HEK293 (cell line): Measurements from ENCODE around the gene RBPJL.
A peak's percentile ranks its signal among the peaks of the same experiment; 100 is the strongest.

Experiments
- CTCF ChIA-PET: fragments of 350-600 bp; formaldehyde crosslinking; extraction: SDS; loops from one replicate; lab custom pipeline; 2021; ENCODE audit warnings: antibody characterized with exemption; lab: Yijun Ruan, JAX
- POLR2A ChIA-PET: fragments of 300-600 bp; formaldehyde crosslinking; extraction: SDS; loops from one replicate; lab custom pipeline; 2020; ENCODE audit warnings: antibody characterized with exemption, inconsistent platforms; lab: Yijun Ruan, JAX
- H3K27ac ChIP-seq: fragments of 200-500 bp; sonication (Bioruptor generic); 2 replicates; pipeline ENCODE4 v1.5.1; 2014; ENCODE audit warnings: low read depth, low read length, control low read depth, inconsistent platforms; ENCODE audit errors: extremely low read depth
- H3K36me3 ChIP-seq, 2 experiments: fragments of 200-500 bp in 1 of 2; sonication (Bioruptor generic) in 1 of 2; 1 replicate in 1 of 2; 2 replicates in 1 of 2; pipeline ENCODE4 v1.5.1; 2014 to 2017; ENCODE audit warnings: inconsistent platforms in 2 of 2, low read length in 2 of 2; ENCODE audit not compliant: control insufficient read depth in 2 of 2, insufficient read depth in 1 of 2
- H3K4me1 ChIP-seq: fragments of 200-500 bp; sonication (Bioruptor generic); 2 replicates; pipeline ENCODE4 v1.5.1; 2014; ENCODE audit warnings: mild to moderate bottlenecking, low read length, inconsistent platforms; ENCODE audit not compliant: control insufficient read depth, insufficient read depth
- H3K4me3 ChIP-seq: 2 replicates; pipeline ENCODE4 v1.5.1; 2011; ENCODE audit warnings: low read depth, mild to moderate bottlenecking, control low read depth, low read length, moderate library complexity
- H3K9me3 ChIP-seq: fragments of 200-500 bp; sonication (Bioruptor generic); 2 replicates; pipeline ENCODE4 v1.5.1; 2014; ENCODE audit warnings: low read depth, low read length, inconsistent platforms; ENCODE audit not compliant: control insufficient read depth, insufficient read depth
- GLIS2 ChIP-seq: fragments of 450-650 bp; formaldehyde crosslinking; IDR thresholded peaks from 2 replicates; pipeline ENCODE4 v1.5.1; 2016; ENCODE audit warnings: missing biosample characterization, missing genetic modification characterization
- HOXC10 ChIP-seq: sonication (generic); formaldehyde crosslinking; IDR thresholded peaks from 2 replicates; pipeline ENCODE4 v1.8.1; 2023; ENCODE audit warnings: mild to moderate bottlenecking, missing genetic modification reagents
- INSM2 ChIP-seq: fragments of 450-650 bp; formaldehyde crosslinking; IDR thresholded peaks from 2 replicates; pipeline ENCODE4 v1.5.1; 2016; ENCODE audit warnings: missing biosample characterization, missing genetic modification characterization
- KLF1 ChIP-seq: fragments of 450-650 bp; formaldehyde crosslinking; IDR thresholded peaks from 2 replicates; pipeline ENCODE4 v1.5.1; 2016; ENCODE audit warnings: missing biosample characterization, missing genetic modification characterization
- PRDM1 ChIP-seq: fragments of 450-650 bp; formaldehyde crosslinking; IDR thresholded peaks from 2 replicates; pipeline ENCODE4; 2016; ENCODE audit warnings: missing biosample characterization, missing genetic modification characterization
- ZBTB1 ChIP-seq: fragments of 450-650 bp; formaldehyde crosslinking; IDR thresholded peaks from 2 replicates; pipeline ENCODE4 v1.5.1; 2016; ENCODE audit warnings: missing biosample characterization, missing genetic modification characterization
- ZBTB48 ChIP-seq: fragments of 450-650 bp; formaldehyde crosslinking; IDR thresholded peaks from 2 replicates; pipeline ENCODE4 v1.5.1; 2016; ENCODE audit warnings: missing biosample characterization, missing genetic modification characterization
- ZEB2 ChIP-seq: fragments of 450-650 bp; formaldehyde crosslinking; IDR thresholded peaks from 2 replicates; pipeline ENCODE4 v1.5.1; 2016; ENCODE audit warnings: missing biosample characterization, missing genetic modification characterization
- ZFP37 ChIP-seq: fragments of 450-650 bp; formaldehyde crosslinking; IDR thresholded peaks from 2 replicates; pipeline ENCODE4 v1.5.1; 2016; ENCODE audit warnings: missing biosample characterization, missing genetic modification characterization
- ZNF274 ChIP-seq, 2 experiments: fragments of 200-500 bp in 1 of 2; fragments of 450-650 bp in 1 of 2; sonication (Bioruptor generic) in 1 of 2; formaldehyde crosslinking in 1 of 2; IDR thresholded peaks; 2 replicates each; pipeline versions ENCODE4 v1.5.1 to v1.6.1; 2014 to 2016; ENCODE audit warnings: borderline replicate concordance in 1 of 2, inconsistent platforms in 1 of 2, low read length in 1 of 2, missing biosample characterization in 1 of 2, missing genetic modification characterization in 1 of 2
- ZNF394 ChIP-seq: fragments of 450-650 bp; formaldehyde crosslinking; IDR thresholded peaks from 2 replicates; pipeline ENCODE4 v1.5.1; 2016; ENCODE audit warnings: missing biosample characterization, missing genetic modification characterization, mild to moderate bottlenecking, moderate library complexity, borderline replicate concordance
- ZNF423 ChIP-seq: fragments of 450-650 bp; formaldehyde crosslinking; IDR thresholded peaks from 2 replicates; pipeline ENCODE4 v1.5.1; 2016; ENCODE audit warnings: missing biosample characterization, missing genetic modification characterization
- ZNF521 ChIP-seq: fragments of 450-650 bp; formaldehyde crosslinking; IDR thresholded peaks from 2 replicates; pipeline ENCODE4 v1.5.1; 2017; ENCODE audit warnings: missing biosample characterization, mild to moderate bottlenecking, missing genetic modification characterization
- ZNF544 ChIP-seq: fragments of 450-650 bp; formaldehyde crosslinking; IDR thresholded peaks from 2 replicates; pipeline ENCODE4 v1.5.0; 2017; ENCODE audit warnings: missing biosample characterization, missing genetic modification characterization
- ZNF548 ChIP-seq: fragments of 450-650 bp; formaldehyde crosslinking; IDR thresholded peaks from 2 replicates; pipeline ENCODE4 v1.5.1; 2016; ENCODE audit warnings: missing biosample characterization, missing genetic modification characterization
- ZNF791 ChIP-seq: fragments of 450-650 bp; formaldehyde crosslinking; IDR thresholded peaks from 2 replicates; pipeline ENCODE4 v1.5.1; 2016; ENCODE audit warnings: missing biosample characterization, missing genetic modification characterization
- ZSCAN4 ChIP-seq: fragments of 450-650 bp; formaldehyde crosslinking; IDR thresholded peaks from 2 replicates; pipeline ENCODE4 v1.5.1; 2017; ENCODE audit warnings: missing biosample characterization, missing genetic modification characterization
- TF ChIP-seq, protein P1 (sequence below): fragments of 450-650 bp; formaldehyde crosslinking; IDR thresholded peaks from 2 replicates; pipeline ENCODE4 v1.5.1; 2017; ENCODE audit warnings: missing biosample characterization, missing genetic modification characterization
- TF ChIP-seq, protein P2 (sequence below): fragments of 450-650 bp; formaldehyde crosslinking; IDR thresholded peaks from 2 replicates; pipeline ENCODE4 v1.5.1; 2016; ENCODE audit warnings: missing biosample characterization, missing genetic modification characterization

Gene RBPJL

DNA sequence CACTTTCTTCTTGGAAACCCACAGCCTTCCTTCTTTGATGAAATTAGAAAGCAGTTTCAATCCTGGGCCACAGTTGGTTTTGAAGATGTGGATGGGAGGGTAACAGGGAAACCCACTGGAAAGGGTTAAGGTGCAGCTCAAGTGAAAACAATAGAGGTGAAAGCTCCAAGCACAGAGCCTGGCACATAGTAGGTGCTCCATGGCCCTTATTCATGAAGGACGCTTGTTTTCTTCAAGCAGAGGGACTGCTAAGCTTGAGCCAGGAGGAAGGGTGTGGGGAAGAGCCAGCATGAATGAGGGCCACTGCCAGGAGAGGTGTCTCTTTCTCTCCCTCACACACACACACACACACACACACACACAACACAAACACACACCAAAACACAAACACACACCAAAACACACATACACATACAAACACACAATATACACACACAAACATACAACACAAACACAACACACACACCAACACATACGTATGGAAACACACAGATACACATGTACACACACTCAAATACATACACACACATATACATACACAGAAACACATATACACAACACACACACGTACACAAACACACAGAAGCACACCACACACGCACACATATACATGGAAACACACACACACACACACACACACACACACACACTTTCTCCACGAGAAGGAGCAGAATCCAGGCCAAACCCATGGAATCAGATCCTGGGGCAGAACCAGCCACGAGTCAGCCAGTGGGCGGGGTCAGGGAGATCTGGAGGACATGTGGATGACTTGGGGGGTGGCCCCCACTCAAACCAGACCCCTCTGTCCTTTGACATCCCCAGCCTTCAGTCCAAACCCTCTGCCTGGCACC is 23.7 kb upstream of the RBPJL start (continued):
- TF ChIP-seq ZNF521 (no peak), ZNF274 (IDR thresholded peaks at IDR 0.05; ENCODE audit: low read length) (no peak), ZNF274 (tag by site-specific recombination; IDR thresholded peaks at IDR 0.05; ENCODE audit: borderline replicate concordance) (peak; percentile 52; the same call in 1 of the 2 replicates), ZEB2 (no peak), ZNF394 (no peak), GLIS2 (0 out of 2 replicates have a peak, but pooled peaks have one; percentile 24), PRDM1 (tag by site-specific recombination) (peak; percentile 54), ZFP37 (no peak), ZNF548 (tag by site-specific recombination) (no peak), ZBTB48 (no peak), ZNF544 (tag by site-specific recombination) (peak; percentile 44; the same call in 1 of the 2 replicates), ZNF791 (peak; percentile 64; the same call in 1 of the 2 replicates), ZBTB1 (tag by site-specific recombination) (no peak), INSM2 (tag by site-specific recombination) (0 out of 2 replicates have a peak, but pooled peaks have one; percentile 12), ZSCAN4 (peak; percentile 87)
- TF ChIP-seq, protein P1, sequence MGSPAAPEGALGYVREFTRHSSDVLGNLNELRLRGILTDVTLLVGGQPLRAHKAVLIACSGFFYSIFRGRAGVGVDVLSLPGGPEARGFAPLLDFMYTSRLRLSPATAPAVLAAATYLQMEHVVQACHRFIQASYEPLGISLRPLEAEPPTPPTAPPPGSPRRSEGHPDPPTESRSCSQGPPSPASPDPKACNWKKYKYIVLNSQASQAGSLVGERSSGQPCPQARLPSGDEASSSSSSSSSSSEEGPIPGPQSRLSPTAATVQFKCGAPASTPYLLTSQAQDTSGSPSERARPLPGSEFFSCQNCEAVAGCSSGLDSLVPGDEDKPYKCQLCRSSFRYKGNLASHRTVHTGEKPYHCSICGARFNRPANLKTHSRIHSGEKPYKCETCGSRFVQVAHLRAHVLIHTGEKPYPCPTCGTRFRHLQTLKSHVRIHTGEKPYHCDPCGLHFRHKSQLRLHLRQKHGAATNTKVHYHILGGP (tag by site-specific recombination) = no peak; the same call in 1 of the 2 replicates

DNA sequence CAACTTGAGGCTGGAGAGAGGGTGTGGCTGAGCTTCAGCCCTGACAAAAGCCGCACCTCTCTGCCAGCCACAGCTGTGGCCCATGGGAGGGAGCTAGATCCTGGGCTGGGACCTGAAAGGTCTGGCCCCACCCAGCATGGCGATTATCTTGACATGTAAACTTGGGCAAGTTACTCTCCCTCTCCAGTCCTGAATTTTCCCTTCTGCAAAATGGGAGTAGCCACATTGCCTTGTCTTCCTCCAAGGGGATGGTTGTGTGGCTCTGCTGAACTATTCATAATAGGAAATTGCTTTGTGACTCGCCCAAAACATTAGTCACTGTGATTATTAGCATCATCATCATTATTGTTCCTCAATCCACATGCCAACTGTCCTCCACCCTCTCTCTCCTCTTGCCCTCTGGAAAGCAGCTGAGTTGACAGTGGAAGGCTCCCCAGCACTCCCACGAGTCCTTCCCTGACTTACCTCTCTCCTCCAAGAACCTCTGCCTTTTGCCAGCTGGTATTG is 23.0 kb upstream of the RBPJL start:
- Histone ChIP-seq H3K4me3 (no peak overlapping the region), H3K27ac (no peak overlapping the region), H3K9me3 (no peaks in the 10 kb centered on the region), H3K4me1 (no peaks in the 10 kb centered on the region), H3K36me3 (no peaks in the 10 kb centered on the region)
- POLR2A ChIA-PET = interaction anchor here (0.6 kb wide), 1 partner anchor 36 kb away, joined by 4 read pairs; no protein-coding TSS in a partner anchor
- CTCF ChIA-PET = interaction anchor here (0.6 to 1.9 kb wide), 5 partner anchors 10 to 187 kb away, joined by 3 to 13 read pairs (median 3); no protein-coding TSS in a partner anchor
- TF ChIP-seq HOXC10 = no peak
- TF ChIP-seq ZSCAN4 = no peak
- no peak for TF ChIP-seq ZNF423 (tag by site-specific recombination)
- peak; percentile 67 for TF ChIP-seq KLF1
- TF ChIP-seq, protein P2, sequence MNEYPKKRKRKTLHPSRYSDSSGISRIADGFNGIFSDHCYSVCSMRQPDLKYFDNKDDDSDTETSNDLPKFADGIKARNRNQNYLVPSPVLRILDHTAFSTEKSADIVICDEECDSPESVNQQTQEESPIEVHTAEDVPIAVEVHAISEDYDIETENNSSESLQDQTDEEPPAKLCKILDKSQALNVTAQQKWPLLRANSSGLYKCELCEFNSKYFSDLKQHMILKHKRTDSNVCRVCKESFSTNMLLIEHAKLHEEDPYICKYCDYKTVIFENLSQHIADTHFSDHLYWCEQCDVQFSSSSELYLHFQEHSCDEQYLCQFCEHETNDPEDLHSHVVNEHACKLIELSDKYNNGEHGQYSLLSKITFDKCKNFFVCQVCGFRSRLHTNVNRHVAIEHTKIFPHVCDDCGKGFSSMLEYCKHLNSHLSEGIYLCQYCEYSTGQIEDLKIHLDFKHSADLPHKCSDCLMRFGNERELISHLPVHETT (tag by site-specific recombination) = no peak
